SKM-1 treated with dmso at 0.1 percent for 144 hours (cell line): ENCODE measurements around the gene SLC12A7.
"Not testable (repeated sequence)": the region's sequence is repeated elsewhere in the genome, so short reads cannot be mapped to it uniquely, and the experiment has no call there.

ENCODE experiments used
- DNase-seq: peaks from one replicate; lab custom pipeline; 2025; ENCODE audit not compliant: unreplicated experiment; lab: John Stamatoyannopoulos, UW

Gene SLC12A7

GRCh38 chr5:1027631-1028441, 84.0 kb downstream of the SLC12A7 start:
- DNase-seq: no peak

GRCh38 chr5:1026700-1027621, 84.9 kb downstream of the SLC12A7 start:
- DNase-seq: no peak

GRCh38 chr5:1021969-1022336, 89.9 kb downstream of the SLC12A7 start:
- not testable (repeated sequence) for DNase-seq

- no peak for DNase-seq
Measured at GRCh38 chr5:1021136-1021968, 90.5 kb downstream of the SLC12A7 start.

GRCh38 chr5:1020452-1020961, 91.4 kb downstream of the SLC12A7 start:
- DNase-seq: no peak

GRCh38 chr5:1019001-1019905, 92.6 kb downstream of the SLC12A7 start:
- no peak for DNase-seq

GRCh38 chr5:1018596-1018995, 93.3 kb downstream of the SLC12A7 start:
- DNase-seq: no peak

- no peak for DNase-seq
Measured at GRCh38 chr5:1017691-1018455, 94.0 kb downstream of the SLC12A7 start.

- no peak for DNase-seq
Measured at GRCh38 chr5:1017056-1017455, 94.8 kb downstream of the SLC12A7 start.

- DNase-seq: no peak
Measured at GRCh38 chr5:1016476-1016875, 95.4 kb downstream of the SLC12A7 start.

GRCh38 chr5:1016036-1016435, 95.8 kb downstream of the SLC12A7 start:
- no peak for DNase-seq

- no peak for DNase-seq
Measured at GRCh38 chr5:1015507-1015906, 96.4 kb downstream of the SLC12A7 start.

GRCh38 chr5:1014781-1015221, 97.1 kb downstream of the SLC12A7 start:
- DNase-seq: no peak

GRCh38 chr5:1014346-1014745, 97.5 kb downstream of the SLC12A7 start:
- DNase-seq: no peak

- no peak for DNase-seq
Measured at GRCh38 chr5:1013948-1014301, 97.9 kb downstream of the SLC12A7 start.

- DNase-seq: no peak
Measured at GRCh38 chr5:1013238-1013947, 98.5 kb downstream of the SLC12A7 start.

- DNase-seq: no peak
Measured at GRCh38 chr5:1012900-1013237, 99.0 kb downstream of the SLC12A7 start.

- no peak for DNase-seq
Measured at GRCh38 chr5:1012313-1012841, 99.5 kb downstream of the SLC12A7 start.
